Measurements from ENCODE around the gene C17orf107.

The C17orf107 gene

DNA sequence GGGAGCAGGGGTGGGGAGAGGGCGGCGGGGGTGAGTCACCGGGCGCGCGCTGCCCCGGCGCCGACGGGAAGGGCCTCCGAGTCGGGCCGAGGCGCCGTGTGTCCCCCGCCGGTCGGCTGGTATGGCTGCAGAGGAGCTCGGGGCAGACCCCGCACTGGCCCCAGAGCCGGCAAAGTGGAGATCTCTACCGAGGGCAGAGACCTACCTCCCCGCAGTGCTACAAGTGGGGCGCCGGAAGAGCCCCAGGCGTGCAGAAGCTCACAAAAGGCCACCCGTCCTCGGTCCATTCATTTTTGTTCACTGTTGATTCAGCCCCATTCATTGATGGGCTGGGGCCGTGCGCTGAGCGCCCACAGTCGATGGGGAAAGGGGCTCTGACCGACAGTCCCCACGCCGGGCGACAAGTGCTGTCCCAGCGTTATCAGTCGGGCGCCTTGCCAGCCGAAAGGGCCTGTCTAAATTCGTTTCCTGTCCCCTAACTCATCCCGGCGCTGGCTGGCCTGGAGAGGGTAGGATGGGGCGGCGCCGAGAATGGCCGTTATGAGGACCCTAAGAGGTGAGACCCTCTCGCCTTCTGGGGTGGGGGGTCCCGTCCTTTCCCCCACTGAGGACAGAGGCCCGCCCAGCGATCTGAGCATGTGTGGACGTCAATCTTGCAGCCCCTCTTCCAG is 50.9 kb downstream of the C17orf107 start:
- no peak for DNase-seq

DNA sequence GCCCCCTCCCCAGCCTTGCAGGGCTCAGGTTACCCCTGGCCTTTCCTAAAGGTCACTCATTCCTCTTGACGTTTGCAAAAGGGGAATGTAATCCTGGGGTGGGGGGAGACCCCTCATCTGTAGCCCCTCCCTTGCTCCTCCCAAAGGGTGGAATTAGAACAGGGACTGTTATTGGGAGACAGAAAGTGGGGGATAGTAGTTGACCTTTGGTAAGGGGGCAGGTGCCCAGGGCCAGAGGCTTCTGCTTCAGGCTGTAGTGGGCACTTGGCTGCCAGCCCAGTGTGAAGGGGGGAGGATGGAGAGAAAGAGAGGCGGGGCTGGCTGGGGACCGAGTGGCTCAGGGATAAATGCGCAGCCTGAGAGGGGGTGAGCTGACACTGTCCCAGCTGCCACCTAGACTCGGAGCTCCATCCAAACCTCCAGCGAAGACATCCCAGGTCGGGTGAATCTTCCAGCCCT is 51.4 kb downstream of the C17orf107 start, which contains the start of gene ENO3:
Gene ENO3 (plus strand): TSS at position 374 of the 459 bp plus-strand sequence. CDS start 711 bp downstream, outside the sequence.
- peak in 1 of 2 experiments; percentile 16 for DNase-seq

DNA sequence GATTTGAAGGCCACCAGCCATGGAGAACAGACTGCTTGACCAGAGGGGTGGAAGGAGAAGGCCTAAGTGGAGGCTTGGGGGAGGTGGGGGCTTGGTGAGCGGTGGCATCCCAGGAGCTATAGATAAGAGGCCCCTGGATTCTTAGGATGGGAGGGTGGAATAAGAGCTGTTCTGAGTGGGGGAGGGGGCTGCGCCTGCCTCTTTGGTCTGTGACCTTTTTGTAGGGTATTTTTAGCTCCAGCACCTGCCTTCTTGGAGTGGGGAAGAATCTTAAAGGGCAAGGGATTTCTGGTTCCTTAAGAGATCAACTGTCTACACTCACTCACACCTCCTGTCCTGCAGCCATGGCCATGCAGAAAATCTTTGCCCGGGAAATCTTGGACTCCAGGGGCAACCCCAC is 52.1 kb downstream of the C17orf107 start:
- no peak for DNase-seq
